H1 (cell line): ENCODE results near the gene SENP3. TPM values are rescaled to one million over a fixed set of nuclear protein-coding genes. Genes with fewer than 3 reads are reported as not detected.
A peak's percentile ranks its signal among the peaks of the same experiment; 100 is the strongest.

Experiments
- CTCF ChIA-PET: fragments of 300-600 bp; sonication (Branson Sonifier 250); formaldehyde crosslinking; loops from one replicate; lab custom pipeline; 2021; ENCODE audit not compliant: partially characterized antibody; lab: Charles Lee
- POLR2A ChIA-PET: fragments of 300-600 bp; sonication (Branson Sonifier 250); formaldehyde crosslinking; loops from one replicate; lab custom pipeline; 2021; ENCODE audit warnings: inconsistent platforms; ENCODE audit not compliant: partially characterized antibody; lab: Charles Lee
- DNase-seq, 2 experiments: peaks; one replicate each; pipeline versions ENCODE4 v3.0.0 to v3.0.0-alpha.2; 2010 to 2022; ENCODE audit warnings: low spot score in 2 of 2, low read depth in 1 of 2, mixed read lengths in 1 of 2
- FAIRE-seq: peaks from 2 replicates; lab custom pipeline; 2011; peaks lifted over from hg19 to GRCh38; lab: Jason Lieb, UNC
- H2AFZ ChIP-seq: 2 replicates; pipeline ENCODE4 v1.8.1; 2012; ENCODE audit warnings: low read length, inconsistent platforms
- H2AK5ac ChIP-seq: 2 replicates; pipeline ENCODE4 v1.6.1; 2013; ENCODE audit warnings: low read depth, low read length
- H2BK120ac ChIP-seq: replicated peaks from 2 replicates; pipeline ENCODE3; 2013; ENCODE audit warnings: low read depth, low read length, inconsistent platforms
- H2BK12ac ChIP-seq: 2 replicates; pipeline ENCODE4 v1.6.1; 2013; ENCODE audit warnings: low read depth, low read length
- H2BK15ac ChIP-seq: 2 replicates; pipeline ENCODE4 v1.6.1; 2013; ENCODE audit warnings: low read length
- H2BK20ac ChIP-seq: 2 replicates; pipeline ENCODE4 v1.6.1; 2013; ENCODE audit warnings: low read length
- H2BK5ac ChIP-seq: 2 replicates; pipeline ENCODE4 v1.6.1; 2013; ENCODE audit warnings: low read depth, low read length
- H3K14ac ChIP-seq: 2 replicates; pipeline ENCODE4 v1.6.1; 2013; ENCODE audit warnings: inconsistent platforms; ENCODE audit not compliant: insufficient read length
- H3K18ac ChIP-seq: 2 replicates; pipeline ENCODE4 v1.6.1; 2013; ENCODE audit warnings: low read length; ENCODE audit errors: extremely low read depth
- H3K23ac ChIP-seq: 2 replicates; pipeline ENCODE4 v1.6.1; 2013; ENCODE audit warnings: inconsistent platforms; ENCODE audit not compliant: insufficient read length
- H3K23me2 ChIP-seq: 2 replicates; pipeline ENCODE4 v1.6.1; 2013; ENCODE audit warnings: low read depth, low read length
- H3K27ac ChIP-seq: 2 replicates; pipeline ENCODE4 v1.6.1; 2011; ENCODE audit warnings: low read depth, low read length, inconsistent platforms
- H3K27me3 ChIP-seq, 4 experiments: replicated peaks in 1 of 4; 1 replicate in 1 of 4; 2 replicates in 3 of 4; pipeline versions ENCODE4 v1.6.1 to v1.8.1; 2011 to 2013; ENCODE audit warnings: low read length in 3 of 4, mild to moderate bottlenecking in 3 of 4, inconsistent platforms in 2 of 4, mixed read lengths in 2 of 4, moderate library complexity in 1 of 4; ENCODE audit not compliant: control insufficient read depth in 3 of 4, insufficient read depth in 3 of 4; ENCODE audit errors: extremely low read depth in 1 of 4
- H3K36me3 ChIP-seq, 4 experiments: 2 replicates each; pipeline versions ENCODE4 v1.6.1 to v1.8.1; 2011 to 2013; ENCODE audit warnings: mild to moderate bottlenecking in 4 of 4, low read length in 3 of 4, moderate library complexity in 2 of 4, control low read depth in 1 of 4, inconsistent platforms in 1 of 4; ENCODE audit not compliant: insufficient read depth in 4 of 4, control insufficient read depth in 2 of 4
- H3K4ac ChIP-seq: replicated peaks from 2 replicates; pipeline ENCODE3; 2013; ENCODE audit warnings: low read length, low read depth, mixed read lengths, inconsistent platforms; ENCODE audit not compliant: insufficient read length
- H3K4me1 ChIP-seq, 4 experiments: replicated peaks in 1 of 4; 1 replicate in 1 of 4; 2 replicates in 3 of 4; pipeline versions ENCODE4 v1.6.1 to v1.8.1; 2011 to 2013; ENCODE audit warnings: low read length in 3 of 4, inconsistent platforms in 2 of 4, mixed read lengths in 1 of 4; ENCODE audit not compliant: insufficient read depth in 4 of 4, control insufficient read depth in 3 of 4
- H3K4me2 ChIP-seq, 2 experiments: 2 replicates each; pipeline versions ENCODE4 v1.6.1 to v1.8.1; 2011 to 2013; ENCODE audit warnings: low read depth in 2 of 2, low read length in 2 of 2, control low read depth in 1 of 2, inconsistent platforms in 1 of 2, mild to moderate bottlenecking in 1 of 2; ENCODE audit not compliant: insufficient read depth in 1 of 2
- H3K4me3 ChIP-seq, 4 experiments: fragments of 200-600, 300-600 bp in 1 of 4; sonication (generic), shearing (Covaris generic), sonication (Bioruptor Twin) in 1 of 4; 2 replicates each; pipeline versions ENCODE4 v1.5.1 to v1.8.1; 2011 to 2016; ENCODE audit warnings: low read length in 4 of 4, low read depth in 3 of 4, control low read depth in 2 of 4, inconsistent platforms in 2 of 4, mild to moderate bottlenecking in 2 of 4, mixed read lengths in 1 of 4, moderate library complexity in 1 of 4; ENCODE audit not compliant: insufficient read depth in 2 of 4; ENCODE audit errors: extremely low read depth in 1 of 4
- H3K56ac ChIP-seq: replicated peaks from 2 replicates; pipeline ENCODE3; 2013; ENCODE audit warnings: low read depth, mild to moderate bottlenecking, mixed read lengths, low read length, inconsistent platforms; ENCODE audit not compliant: insufficient read length
- H3K79me1 ChIP-seq: 2 replicates; pipeline ENCODE4 v1.6.1; 2013; ENCODE audit warnings: low read depth, low read length, control low read depth
- H3K79me2 ChIP-seq, 2 experiments: 2 replicates each; pipeline versions ENCODE4 v1.6.1 to v1.8.1; 2012 to 2013; ENCODE audit warnings: low read length in 2 of 2, mild to moderate bottlenecking in 2 of 2, inconsistent platforms in 1 of 2; ENCODE audit not compliant: insufficient read depth in 2 of 2, control insufficient read depth in 1 of 2
- H3K9ac ChIP-seq, 4 experiments: replicated peaks in 1 of 4; 1 replicate in 1 of 4; 2 replicates in 3 of 4; pipeline versions ENCODE4 v1.6.1 to v1.8.1; 2011 to 2013; ENCODE audit warnings: low read depth in 3 of 4, low read length in 3 of 4, control low read depth in 2 of 4, mild to moderate bottlenecking in 2 of 4, moderate library complexity in 2 of 4, inconsistent platforms in 1 of 4; ENCODE audit errors: extremely low read depth in 1 of 4
- H3K9me3 ChIP-seq, 2 experiments: 2 replicates each; pipeline versions ENCODE4 v1.6.1 to v1.8.1; 2012 to 2013; ENCODE audit warnings: mild to moderate bottlenecking in 2 of 2, moderate library complexity in 2 of 2, control low read depth in 1 of 2, inconsistent platforms in 1 of 2, low read depth in 1 of 2, low read length in 1 of 2, mixed read lengths in 1 of 2; ENCODE audit not compliant: insufficient read depth in 2 of 2
- H4K20me1 ChIP-seq, 2 experiments: replicated peaks in 1 of 2; 2 replicates each; pipeline versions ENCODE3 to v1.8.1; 2011 to 2013; ENCODE audit warnings: inconsistent platforms in 2 of 2, low read length in 2 of 2, mild to moderate bottlenecking in 1 of 2; ENCODE audit not compliant: insufficient read depth in 2 of 2, control insufficient read depth in 1 of 2
- H4K5ac ChIP-seq: 2 replicates; pipeline ENCODE4 v1.6.1; 2013; ENCODE audit warnings: low read length, low read depth, mixed read lengths, inconsistent platforms; ENCODE audit not compliant: insufficient read length
- H4K8ac ChIP-seq: 2 replicates; pipeline ENCODE4 v1.8.0; 2013; ENCODE audit warnings: mild to moderate bottlenecking, moderate library complexity, low read length, inconsistent platforms; ENCODE audit not compliant: insufficient read depth; ENCODE audit errors: extremely low read depth
- H4K91ac ChIP-seq: replicated peaks from 2 replicates; pipeline ENCODE3; 2013; ENCODE audit warnings: low read length, mixed read lengths, inconsistent platforms; ENCODE audit not compliant: insufficient read length
- JUND ChIP-seq: IDR thresholded peaks from 2 replicates; pipeline ENCODE4 v1.6.1; 2011; ENCODE audit warnings: mild to moderate bottlenecking, improper control_type of control experiment, low read length
- KDM5A ChIP-seq: fragments of 200-600 bp; IDR thresholded peaks from 2 replicates; pipeline ENCODE4 v1.7.1; 2012; ENCODE audit warnings: mild to moderate bottlenecking, low read length, inconsistent platforms, mixed read lengths
- SAP30 ChIP-seq: fragments of 300-600 bp; sonication (generic); IDR thresholded peaks from 2 replicates; pipeline ENCODE4 v1.7.1; 2012; ENCODE audit warnings: low read length, moderate library complexity, mild to moderate bottlenecking, inconsistent platforms; ENCODE audit not compliant: insufficient read depth, insufficient replicate concordance
- WGBS, 2 experiments: shearing (Covaris generic) in 1 of 2; methylation state at CpG; one replicate each; pipeline versions ENCODE4 v1.1.6 to v1.1.7; 2013 to 2015; ENCODE audit warnings: low lambda C conversion rate in 2 of 2, mixed read lengths in 2 of 2, inconsistent platforms in 1 of 2, low coverage in 1 of 2, missing lambda C conversion rate in 1 of 2; ENCODE audit not compliant: insufficient replicate concordance in 2 of 2, insufficient coverage in 1 of 2, insufficient read length in 1 of 2; ENCODE audit errors: extremely low coverage in 1 of 2, missing lambda C conversion rate in 1 of 2; 5-methylcytosine and 5-hydroxymethylcytosine counted together
- polyA plus RNA-seq, 7 experiments: library from polyadenylated mRNA; depleted of rRNA in 3 of 7; stranded (reverse) in 5 of 7; unstranded in 2 of 7; fragments of >200 nt in 5 of 7; fragments of 200-250 nt in 2 of 7; gene quantifications; 1 replicate in 5 of 7; 2 replicates in 1 of 7; 4 replicates in 1 of 7; pipeline versions ENCODE4 v1.2.1 to v1.2.3, GENCODE V29; 2011 to 2013; ENCODE audit warnings: missing spikeins in 2 of 7, mixed read lengths in 2 of 7
- total RNA-seq: library from RNA; stranded (reverse); fragmentation: NEBNext Ultra II Directional; extraction: Animal tissue kit (Norgen Biotek cat#: 25700); gene quantifications from 2 replicates; pipeline ENCODE4 v1.2.1, GENCODE V29; 2021

Gene SENP3
- total and polyA plus RNA-seq, 2 of the 8 experiments (the other 6 are each of a cell fraction or from before 2014, with no cell fraction given), result 86.2 to 129 TPM

DNA sequence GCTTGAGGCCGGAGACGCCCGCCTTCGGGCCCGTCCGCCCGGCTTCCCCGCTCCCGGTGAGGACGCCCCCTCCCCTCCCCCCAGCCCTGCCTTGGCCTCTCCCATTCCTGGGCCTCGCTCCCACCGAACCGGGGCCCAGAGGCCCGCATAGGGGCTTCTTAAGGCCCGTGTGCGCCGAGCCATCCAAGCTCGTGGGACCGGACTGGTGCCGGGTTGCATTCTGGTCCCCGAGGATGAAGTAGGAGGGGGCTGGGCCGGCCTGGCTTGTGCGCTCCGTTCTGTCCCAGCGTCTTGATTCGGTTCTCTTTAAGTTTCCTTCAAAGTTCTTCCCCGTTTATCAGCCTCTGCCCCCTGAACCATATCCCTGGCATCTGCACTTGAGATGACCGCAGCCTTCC, 488 bp downstream of the SENP3 start:
- Histone ChIP-seq H3K4me3 (peak overlapping the region; percentile 69 to 96 (median 78)), H3K18ac (no peak overlapping the region), H3K27me3 (no peaks in the 10 kb centered on the region), H3K36me3 (peaks cover 22 to 38% (median 27%) of the 10 kb centered on the region in 4 experiments), H2BK120ac (no peak overlapping the region), H3K56ac (peak overlapping the region; percentile 48), H3K79me1 (peaks cover 11% of the 10 kb centered on the region), H3K79me2 (peaks cover 4 to 26% of the 10 kb centered on the region in 2 experiments; a peak in 3 of 4 replicates), H3K27ac (peak overlapping the region; percentile 48; the same call in 1 of the 2 replicates), H4K91ac (no peak overlapping the region), H3K4me1 (peaks cover 11 to 37% (median 20%) of the 10 kb centered on the region in 4 experiments), H2BK5ac (no peak overlapping the region), H3K9ac (peak overlapping the region; percentile 63 to 82 (median 74); a peak in 6 of 7 replicates), H4K20me1 (peaks cover 0 to 1% of the 10 kb centered on the region in 2 experiments), H3K4me2 (peak overlapping the region; percentile 49 to 96), H3K14ac (no peak overlapping the region), H3K9me3 (no peaks in the 10 kb centered on the region), H2BK20ac (no peak overlapping the region), H2BK15ac (no peak overlapping the region), H2AFZ (no peak overlapping the region), H4K5ac (no peak overlapping the region), H2AK5ac (no peak overlapping the region), H3K4ac (no peak overlapping the region), H2BK12ac (no peak overlapping the region), H3K23ac (no peak overlapping the region), H3K23me2 (peaks cover 6% of the 10 kb centered on the region; the same call in 1 of the 2 replicates), H4K8ac (peak overlapping the region; percentile 92; the same call in 1 of the 2 replicates)
- ChIA-PET POLR2A (interaction anchor here (0.6 to 37.5 kb wide), 15 partner anchors 16 to 253 kb away, joined by 3 to 1144 read pairs (median 4); partner anchors contain the start of genes CD68, EFNB3, GPS2 and MPDU1), CTCF (interaction anchor here (0.7 to 12.7 kb wide), 8 partner anchors 9 to 63 kb away, joined by 3 to 251 read pairs (median 8); partner anchors contain the start of genes MPDU1, SOX15 and TNFSF12)
- TF ChIP-seq SAP30, result peak; percentile 53
- no peak for TF ChIP-seq JUND
- 0 out of 2 replicates have a peak, but pooled peaks have one; percentile 3 for TF ChIP-seq KDM5A
- 5% methylated on average over 24 of the region's 28 CpGs; no CpG with 5 or more reads in 1 of the 2 experiments for WGBS, 2 experiments
- FAIRE-seq (no peak), DNase-seq (no peak)
